Activated CD8-positive, alpha-beta T cell treated with anti-CD3 and anti-CD28 coated beads for 36 hours (primary cell): ENCODE measurements around the gene CRYAB. TPM values are rescaled to one million over a fixed set of nuclear protein-coding genes. Genes with fewer than 3 reads are reported as not detected.

Experiments
- ATAC-seq: fragments of 200-7000 bp; cut with Tn5 transposase; one replicate; pipeline ENCODE4 v1.10.0; 2021; ENCODE audit warnings: mild to moderate bottlenecking, moderate library complexity
- CTCF ChIA-PET: fragments of 350-600 bp; sonication (Branson Sonifier 250); formaldehyde crosslinking; loops from one replicate; lab custom pipeline; 2021; ENCODE audit warnings: antibody characterized with exemption; lab: Charles Lee
- POLR2A ChIA-PET: fragments of 350-600 bp; sonication (Branson Sonifier 250); formaldehyde crosslinking; loops from one replicate; lab custom pipeline; 2021; ENCODE audit warnings: antibody characterized with exemption; lab: Charles Lee
- DNase-seq: peaks from one replicate; pipeline ENCODE4 v3.0.0-alpha.2; 2020
- H3K27ac Mint-ChIP-seq: one replicate; pipeline ENCODE4 v1.8.0; 2021; ENCODE audit warnings: mild to moderate bottlenecking, mixed read lengths
- H3K27me3 Mint-ChIP-seq: one replicate; pipeline ENCODE4 v1.8.0; 2021; ENCODE audit warnings: mixed read lengths
- H3K36me3 Mint-ChIP-seq: one replicate; pipeline ENCODE4 v1.8.0; 2021; ENCODE audit warnings: low read depth, mixed read lengths
- H3K4me1 Mint-ChIP-seq: one replicate; pipeline ENCODE4 v1.8.0; 2021; ENCODE audit warnings: low read depth, mixed read lengths
- H3K4me3 Mint-ChIP-seq: one replicate; pipeline ENCODE4 v1.8.0; 2021; ENCODE audit warnings: mild to moderate bottlenecking, moderate library complexity, mixed read lengths
- H3K9me3 Mint-ChIP-seq: one replicate; pipeline ENCODE4 v1.8.0; 2021; ENCODE audit warnings: mixed read lengths
- CTCF ChIP-seq: fragments of 200-600 bp; IDR thresholded peaks from one replicate; pipeline ENCODE4 v1.8.0; 2022; ENCODE audit warnings: antibody characterized with exemption, mild to moderate bottlenecking
- intact Hi-C: fragments of 100-400 bp; cut with micrococcal nuclease; formaldehyde crosslinking; loops from one replicate; pipeline ENCODE4 v1.10.0; 2022
- total RNA-seq, 2 experiments: library from RNA; stranded (reverse); gene quantifications; one replicate each; pipeline ENCODE4 v1.2.3, GENCODE V29; 2021

CRYAB gene
- total RNA-seq, 2 experiments from 2014 or later, result not detected

GRCh38 chr11:111870113-111870512, 41.5 kb downstream of the CRYAB start:
- DNase-seq, result no peak
- H3K4me1 Mint-ChIP-seq, result peaks cover 27% of the 10 kb centered on the region
- ChIA-PET POLR2A (interaction anchor here (1.1 to 2.8 kb wide), 5 partner anchors 9 to 56 kb away, joined by 3 to 11 read pairs (median 5); partner anchors contain the start of gene CFAP68), CTCF (interaction anchor here (0.8 to 2.6 kb wide), 12 partner anchors 9 to 339 kb away, joined by 3 to 22 read pairs (median 4); no protein-coding TSS in a partner anchor)
- intact Hi-C loops, result loop anchor here (10.0 kb wide), 1 partner anchor 215 kb away; the partner anchor contains the start of genes SDHD and TIMM8B
- H3K27me3 Mint-ChIP-seq, result no peaks in the 10 kb centered on the region
- no peaks in the 10 kb centered on the region for H3K9me3 Mint-ChIP-seq
- no peak for ATAC-seq
- H3K4me3 Mint-ChIP-seq, result peak overlapping the region; percentile 51
- no peak overlapping the region for H3K27ac Mint-ChIP-seq
- peaks cover 38% of the 10 kb centered on the region for H3K36me3 Mint-ChIP-seq
- TF ChIP-seq CTCF, result no peak

GRCh38 chr11:111860257-111860656, 51.3 kb downstream of the CRYAB start:
- H3K9me3 Mint-ChIP-seq, result no peaks in the 10 kb centered on the region
- H3K4me3 Mint-ChIP-seq, result no peak overlapping the region
- H3K27me3 Mint-ChIP-seq, result no peaks in the 10 kb centered on the region
- POLR2A ChIA-PET, result interaction anchor here (1.0 to 1.6 kb wide), 2 partner anchors 10 to 14 kb away, joined by 3 to 5 read pairs; no protein-coding TSS in a partner anchor
- no peak for TF ChIP-seq CTCF
- intact Hi-C loops, result no loop called here
- H3K4me1 Mint-ChIP-seq, result no peaks in the 10 kb centered on the region
- DNase-seq (no peak), ATAC-seq (no peak)
- peaks cover 24% of the 10 kb centered on the region for H3K36me3 Mint-ChIP-seq
- no peak overlapping the region for H3K27ac Mint-ChIP-seq
- CTCF ChIA-PET, result interaction anchor here (1.0 to 2.2 kb wide), 3 partner anchors 9 to 20 kb away, joined by 3 to 7 read pairs (median 3); no protein-coding TSS in a partner anchor

Other genes starting within 250 kb of the CRYAB start
- gene PPP2R1B, start 145.4 kb downstream of the CRYAB start, total RNA-seq, result 10 to 100 TPM; 49.7 to 54.0 TPM
- gene ALG9, start 40.2 kb downstream of the CRYAB start, total RNA-seq, result 10 to 100 TPM; 32.0 to 36.6 TPM
- 1 to 10 TPM; 6.9 to 7.1 TPM for gene FDXACB1, start 32.6 kb downstream of the CRYAB start, total RNA-seq
- 10 to 100 TPM; 38.6 to 39.1 TPM for gene CFAP68, start 32.2 kb downstream of the CRYAB start, total RNA-seq
- not detected for gene HSPB2, start 964 bp upstream of the CRYAB start, total RNA-seq
- not detected for gene C11orf52, start 7.1 kb upstream of the CRYAB start, total RNA-seq
- gene DIXDC1, start 25.6 kb upstream of the CRYAB start, total RNA-seq, result 1 to 10 TPM; 9.1 to 9.4 TPM
- 10 to 100 TPM; 50.3 to 51.4 TPM for gene DLAT, start 113.6 kb upstream of the CRYAB start, total RNA-seq
- gene PIH1D2, start 162.2 kb upstream of the CRYAB start, total RNA-seq, result under 1 TPM; 0.61 to 0.67 TPM
- gene NKAPD1, start 162.5 kb upstream of the CRYAB start, total RNA-seq, result 10 to 100 TPM; 20.8 to 22.6 TPM
- 10 to 100 TPM; 52.9 to 54.1 TPM for gene TIMM8B, start 175.0 kb upstream of the CRYAB start, total RNA-seq
- 100 to 1,000 TPM; 100 to 101 TPM for gene SDHD, start 175.1 kb upstream of the CRYAB start, total RNA-seq